Measurements from ENCODE around the gene SYNM. TPM values are rescaled to one million over a fixed set of nuclear protein-coding genes. Genes with fewer than 3 reads are reported as not detected.
A peak's percentile ranks its signal among the peaks of the same experiment; 100 is the strongest.

Gene SYNM
- polyA plus RNA-seq, 3 donors = 3.4 to 15.4 (median 11.2) TPM

DNA sequence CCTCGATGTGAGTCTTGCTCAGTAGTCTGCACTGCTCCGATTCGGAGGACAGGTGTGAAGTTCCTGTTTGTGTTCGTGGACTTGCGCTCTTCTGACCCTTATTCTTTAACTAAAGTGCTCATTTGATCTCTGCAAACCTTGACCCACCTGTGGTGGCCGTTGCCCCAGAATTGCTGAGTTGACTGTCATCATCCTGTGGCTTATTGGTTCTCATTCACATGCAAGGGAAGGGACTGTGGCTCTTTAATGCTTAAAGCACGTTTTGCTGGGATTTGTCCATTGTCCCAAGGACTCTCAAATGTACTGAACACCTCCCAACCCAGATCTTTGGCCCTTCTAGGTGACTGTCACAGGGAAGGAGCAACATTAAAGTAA is 13.4 kb downstream of the SYNM start:
- H3K27ac ChIP-seq (ENCODE audit: low read depth, low read length) = no peak overlapping the region
- WGBS, 3 donors = 86 to 89% (median 87%) methylated on average over 7 of the region's 7 CpGs

- no peak overlapping the region for H3K27ac ChIP-seq (ENCODE audit: low read depth, low read length)
- whole genome bisulfite sequencing, 3 donors = 91 to 94% (median 93%) methylated on average over 21 to 22 of the region's 22 CpGs
These were observed 14.1 kb downstream of the SYNM start for GRCh38 chr15:99118801-99119546.

DNA sequence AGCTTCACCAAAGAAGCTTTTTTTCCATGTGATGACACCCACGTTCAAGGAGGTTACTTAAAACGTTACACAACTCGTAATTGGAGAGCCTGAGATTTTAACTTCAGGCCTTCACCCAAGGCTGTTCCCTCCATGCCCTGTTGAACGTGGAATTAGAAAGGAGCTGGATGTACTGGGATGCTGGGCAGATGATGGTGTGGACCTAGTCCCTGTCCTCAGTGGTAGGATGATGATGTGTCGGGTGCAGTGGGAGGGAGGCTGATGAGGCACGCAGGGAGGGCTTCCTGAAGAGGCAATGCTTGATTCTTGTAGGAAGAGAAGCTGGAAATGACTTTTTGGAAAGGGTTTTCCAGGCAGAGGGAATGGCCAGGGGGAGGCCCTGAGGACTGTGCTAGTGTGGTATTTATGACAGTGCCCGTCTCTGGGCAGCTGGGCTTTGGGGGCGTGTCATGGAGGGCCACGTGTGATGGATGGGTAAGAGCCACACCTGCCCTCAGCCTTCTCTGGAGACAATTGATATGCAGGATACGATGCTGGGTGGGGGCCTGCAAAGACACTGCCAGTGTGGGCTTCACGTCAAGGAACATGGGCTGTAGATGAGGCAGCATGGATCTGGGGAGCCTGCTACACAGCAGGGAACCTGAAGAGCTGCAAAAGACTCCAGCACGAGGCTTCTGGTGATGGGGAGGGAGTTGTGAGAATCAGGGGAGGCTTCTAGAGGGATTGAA is 15.3 kb downstream of the SYNM start:
- H3K27ac ChIP-seq (ENCODE audit: low read depth, low read length) = no peak overlapping the region
- 84 to 89% (median 87%) methylated on average over 12 of the region's 12 CpGs for WGBS, 3 donors

DNA sequence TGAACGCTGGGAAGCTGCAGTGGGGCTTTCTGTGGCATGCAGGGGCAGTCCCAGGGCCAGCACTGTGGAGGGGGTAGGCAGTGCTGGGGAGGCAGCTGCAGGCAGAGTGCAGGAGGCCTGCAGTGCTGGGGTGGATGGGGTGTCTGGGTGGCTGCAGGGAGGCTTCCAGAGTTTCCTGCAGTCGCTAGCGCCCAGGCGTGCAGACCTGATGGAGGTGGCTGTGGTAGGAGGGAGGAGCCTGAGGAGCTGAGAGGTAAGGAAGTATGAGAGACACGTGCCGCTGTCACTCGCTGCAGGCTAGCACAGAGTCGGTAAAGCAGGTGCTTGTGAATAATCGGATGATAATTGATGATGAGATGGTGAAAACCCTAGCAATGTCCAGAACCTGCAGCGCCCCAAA is 16.3 kb downstream of the SYNM start:
- no peak overlapping the region for H3K27ac ChIP-seq (ENCODE audit: low read depth, low read length)
- WGBS, 3 donors = 85 to 93% (median 92%) methylated on average over 10 of the region's 10 CpGs

- 79 to 80% (median 80%) methylated on average over 8 of the region's 8 CpGs for WGBS, 3 donors
- no peak overlapping the region for H3K27ac ChIP-seq (ENCODE audit: low read depth, low read length)
These were observed 17.0 kb downstream of the SYNM start for GRCh38 chr15:99121691-99122410.

DNA sequence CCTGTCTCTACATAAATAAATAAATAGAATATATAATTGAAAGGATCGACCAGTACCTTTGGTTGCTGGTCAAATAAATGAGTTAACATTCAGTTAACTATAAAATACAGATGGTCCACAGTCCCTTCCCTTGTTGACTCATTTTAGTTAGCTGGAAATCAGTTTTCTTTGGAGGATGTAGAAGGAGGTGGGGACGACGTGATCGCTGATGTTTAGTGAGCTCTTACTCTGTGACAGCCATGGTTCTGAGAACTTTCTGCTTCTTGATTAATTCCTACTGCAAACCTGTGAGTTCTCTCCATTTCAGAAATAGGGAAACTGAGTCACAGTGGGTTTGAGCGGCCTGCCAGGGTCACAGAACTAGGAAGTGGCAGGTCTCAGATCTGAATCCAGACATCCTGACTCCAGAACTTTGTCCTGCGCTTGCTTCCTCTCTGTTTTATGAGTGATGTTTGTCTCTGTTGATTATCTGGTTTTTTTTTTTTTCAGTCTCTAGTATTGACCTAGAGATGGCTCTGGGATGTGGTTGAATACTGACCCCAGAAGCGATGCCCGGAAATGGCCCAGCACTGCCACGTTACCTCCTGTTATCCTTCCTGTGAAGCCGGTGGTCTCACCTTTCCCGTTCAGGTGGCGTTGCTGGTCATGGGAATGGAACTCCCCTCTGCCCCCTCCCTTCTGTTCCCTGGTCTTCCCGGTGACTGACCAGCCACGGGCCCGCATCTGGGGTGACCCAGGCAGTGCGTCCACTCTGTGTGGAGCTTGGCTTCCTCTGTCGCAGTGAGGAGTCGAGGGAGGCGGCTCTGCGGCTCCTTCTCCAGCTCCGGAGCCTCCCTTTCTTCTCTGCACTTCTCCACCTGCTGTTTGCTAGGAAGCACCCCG is 18.2 kb downstream of the SYNM start:
- 63 to 65% (median 65%) methylated on average over 21 to 22 of the region's 22 CpGs for WGBS, 3 donors
- H3K27ac ChIP-seq (ENCODE audit: low read depth, low read length) = no peak overlapping the region

- 16 to 27% (median 17%) methylated on average over 20 of the region's 20 CpGs for WGBS, 3 donors
- H3K27ac ChIP-seq (ENCODE audit: low read depth, low read length) = peak overlapping the region; percentile 23
These were observed 19.0 kb downstream of the SYNM start for GRCh38 chr15:99123713-99124451.

GRCh38 chr15:99124641-99125040 is 19.8 kb downstream of the SYNM start:
- H3K27ac ChIP-seq (ENCODE audit: low read depth, low read length) = no peak overlapping the region
- WGBS, 3 donors = 84 to 88% (median 85%) methylated on average over 8 of the region's 8 CpGs

GRCh38 chr15:99125061-99125891 is 20.4 kb downstream of the SYNM start:
- 83 to 94% (median 86%) methylated on average over 29 of the region's 29 CpGs for WGBS, 3 donors
- no peak overlapping the region for H3K27ac ChIP-seq (ENCODE audit: low read depth, low read length)

DNA sequence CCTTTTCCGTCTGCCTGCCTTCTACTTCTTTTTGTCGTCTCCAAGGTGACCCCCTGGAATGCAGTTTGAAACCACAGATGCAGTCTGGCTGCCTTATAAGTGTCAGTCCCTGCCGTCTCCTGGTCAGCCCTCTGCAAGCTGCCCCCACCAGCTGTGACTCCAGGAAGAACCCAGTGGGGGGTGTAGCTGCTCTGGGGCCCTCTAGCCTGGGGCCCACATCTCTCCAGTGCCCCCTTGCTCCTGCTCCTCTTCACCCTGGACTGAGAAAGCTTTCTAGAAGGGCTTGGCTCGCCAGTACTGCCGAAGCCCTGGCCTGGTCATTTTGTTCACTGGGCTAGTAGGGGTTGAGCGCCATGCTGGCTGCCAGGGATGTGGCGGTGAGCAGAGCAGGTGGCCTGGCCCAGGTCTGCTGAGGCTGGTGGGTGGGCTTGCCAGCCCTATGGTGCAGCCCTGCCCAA is 21.3 kb downstream of the SYNM start:
- 89 to 95% (median 94%) methylated on average over 7 of the region's 7 CpGs for WGBS, 3 donors
- H3K27ac ChIP-seq (ENCODE audit: low read depth, low read length) = no peak overlapping the region

GRCh38 chr15:99126930-99127329 is 22.1 kb downstream of the SYNM start:
- H3K27ac ChIP-seq (ENCODE audit: low read depth, low read length) = no peak overlapping the region
- WGBS, 3 donors = 93 to 97% (median 96%) methylated on average over 3 of the region's 3 CpGs

DNA sequence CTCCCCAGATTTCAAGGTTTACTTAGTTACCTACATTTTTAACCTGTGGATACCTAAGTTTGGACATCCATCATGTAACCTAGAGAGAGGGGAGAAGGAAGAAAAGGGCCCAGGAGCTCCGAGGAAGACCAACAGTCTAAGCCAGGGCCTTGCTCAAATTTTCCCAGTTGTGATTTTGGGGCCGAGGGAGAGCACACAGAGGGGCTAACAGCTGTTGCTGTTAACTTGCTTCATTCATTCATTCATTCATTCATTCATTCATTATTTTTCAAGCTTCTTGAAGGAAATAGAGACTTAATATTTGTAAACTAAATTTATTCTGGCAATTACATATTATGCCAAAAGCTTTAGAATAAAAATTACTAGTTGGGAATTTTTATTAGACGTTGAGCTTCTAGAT is 22.9 kb downstream of the SYNM start:
- 88 to 98% (median 95%) methylated on average over 3 of the region's 3 CpGs for WGBS, 3 donors
- H3K27ac ChIP-seq (ENCODE audit: low read depth, low read length) = no peak overlapping the region

DNA sequence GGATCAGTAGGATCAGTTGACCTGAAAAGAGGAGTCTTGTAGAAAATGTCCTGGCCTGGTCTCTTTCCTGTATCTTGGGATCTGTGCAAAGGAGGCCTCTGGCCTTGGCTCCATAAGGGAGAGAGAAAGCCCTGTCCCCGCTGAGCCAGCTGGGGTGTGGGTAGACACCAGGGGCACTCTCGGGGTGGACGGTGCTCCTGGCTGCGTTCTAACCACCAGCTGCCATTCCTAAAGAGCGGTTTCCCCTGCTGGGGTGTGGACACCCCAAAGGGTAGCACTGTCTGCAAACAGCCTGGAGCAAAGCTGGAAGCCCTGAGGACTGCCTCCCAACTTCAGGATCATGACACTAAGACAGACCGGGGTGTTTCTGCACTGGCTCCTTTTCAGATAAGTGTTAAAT is 23.5 kb downstream of the SYNM start:
- 91 to 94% (median 93%) methylated on average over 6 of the region's 6 CpGs for WGBS, 3 donors
- H3K27ac ChIP-seq (ENCODE audit: low read depth, low read length) = no peak overlapping the region

GRCh38 chr15:99129644-99130043 is 24.8 kb downstream of the SYNM start:
- WGBS, 3 donors = 88 to 89% (median 88%) methylated on average over 16 of the region's 16 CpGs
- H3K27ac ChIP-seq (ENCODE audit: low read depth, low read length) = no peak overlapping the region

GRCh38 chr15:99130314-99130713 is 25.4 kb downstream of the SYNM start:
- H3K27ac ChIP-seq (ENCODE audit: low read depth, low read length) = no peak overlapping the region
- WGBS, 3 donors = 53 to 83% (median 73%) methylated on average over 13 of the region's 13 CpGs

DNA sequence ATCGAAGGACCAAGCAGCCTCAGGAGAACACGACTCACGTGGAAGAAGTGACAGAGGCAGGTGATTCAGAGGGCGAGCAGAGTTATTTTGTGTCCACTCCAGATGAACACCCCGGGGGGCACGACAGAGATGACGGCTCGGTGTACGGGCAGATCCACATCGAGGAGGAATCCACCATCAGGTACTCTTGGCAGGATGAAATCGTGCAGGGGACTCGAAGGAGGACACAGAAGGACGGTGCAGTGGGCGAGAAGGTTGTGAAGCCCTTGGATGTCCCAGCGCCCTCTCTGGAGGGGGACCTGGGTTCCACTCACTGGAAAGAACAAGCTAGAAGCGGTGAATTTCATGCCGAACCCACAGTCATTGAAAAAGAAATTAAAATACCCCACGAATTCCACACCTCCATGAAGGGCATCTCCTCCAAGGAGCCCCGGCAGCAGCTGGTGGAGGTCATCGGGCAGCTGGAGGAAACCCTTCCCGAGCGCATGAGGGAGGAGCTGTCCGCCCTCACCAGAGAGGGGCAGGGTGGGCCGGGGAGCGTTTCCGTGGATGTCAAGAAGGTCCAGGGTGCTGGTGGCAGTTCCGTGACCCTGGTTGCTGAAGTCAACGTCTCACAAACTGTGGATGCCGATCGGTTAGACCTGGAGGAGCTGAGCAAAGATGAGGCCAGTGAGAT is 26.0 kb downstream of the SYNM start:
- 92 to 94% (median 94%) methylated on average over 30 of the region's 30 CpGs for WGBS, 3 donors
- no peak overlapping the region for H3K27ac ChIP-seq (ENCODE audit: low read depth, low read length)

Data from adipose tissue (tissue), 3 donors.